ENCODE data around the gene STARD7.
"Not testable (repeated sequence)": the region's sequence is repeated elsewhere in the genome, so short reads cannot be mapped to it uniquely, and the experiment has no call there.

Gene STARD7

GRCh38 chr2:96236882-96237281 is 28.3 kb upstream of the STARD7 start:
- peaks cover 4% of the 10 kb centered on the region for H3K4me1 ChIP-seq (ENCODE audit: control insufficient read depth, insufficient read depth, low read length, poor library complexity, severe bottlenecking)
- no peak overlapping the region for H3K4me3 ChIP-seq (ENCODE audit: extremely low read depth, insufficient read depth, low read length, poor library complexity, severe bottlenecking)
- H3K36me3 ChIP-seq (ENCODE audit: control insufficient read depth, insufficient read depth, low read length), result no peaks in the 10 kb centered on the region
- no peaks in the 10 kb centered on the region for H3K9me3 ChIP-seq (ENCODE audit: control insufficient read depth, low read length)
- no peak overlapping the region for H3K27ac ChIP-seq (ENCODE audit: low read depth, low read length, severe bottlenecking)
- 100% methylated on average over 1 of the region's 1 CpG for WGBS, 2 experiments (ENCODE audit: insufficient coverage in 2 of 2)

- no peak overlapping the region for H3K4me3 ChIP-seq (ENCODE audit: extremely low read depth, insufficient read depth, low read length, poor library complexity, severe bottlenecking)
- H3K27ac ChIP-seq (ENCODE audit: low read depth, low read length, severe bottlenecking), result no peak overlapping the region
- no peaks in the 10 kb centered on the region for H3K36me3 ChIP-seq (ENCODE audit: control insufficient read depth, insufficient read depth, low read length)
- H3K4me1 ChIP-seq (ENCODE audit: control insufficient read depth, insufficient read depth, low read length, poor library complexity, severe bottlenecking), result no peaks in the 10 kb centered on the region
- 95 to 100% methylated on average over 3 of the region's 4 CpGs for WGBS, 2 experiments (ENCODE audit: insufficient coverage in 2 of 2)
- no peaks in the 10 kb centered on the region for H3K9me3 ChIP-seq (ENCODE audit: control insufficient read depth, low read length)
These were observed 25.3 kb upstream of the STARD7 start for GRCh38 chr2:96233880-96234316.

DNA sequence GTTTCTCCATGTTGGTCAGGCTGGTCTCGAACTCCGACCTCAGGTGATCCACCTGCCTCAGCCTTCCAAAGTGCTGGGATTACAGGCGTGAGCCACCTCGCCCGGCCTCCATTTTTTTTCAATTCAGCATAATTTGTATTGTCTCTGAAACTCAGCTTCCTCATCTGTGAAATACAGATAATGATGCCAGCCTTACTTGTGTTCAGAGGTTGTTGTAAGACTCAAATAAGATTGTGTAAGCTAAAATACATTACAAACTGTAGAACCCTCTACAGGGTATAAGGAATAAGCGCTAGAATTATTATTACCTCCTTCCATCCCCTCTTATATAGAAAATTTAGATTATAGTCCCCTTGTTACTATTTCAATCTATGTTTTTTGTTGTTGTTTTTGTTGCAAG is 24.8 kb upstream of the STARD7 start:
- no peaks in the 10 kb centered on the region for H3K36me3 ChIP-seq (ENCODE audit: control insufficient read depth, insufficient read depth, low read length)
- no peak overlapping the region for H3K27ac ChIP-seq (ENCODE audit: low read depth, low read length, severe bottlenecking)
- no peaks in the 10 kb centered on the region for H3K9me3 ChIP-seq (ENCODE audit: control insufficient read depth, low read length)
- no peak overlapping the region for H3K4me3 ChIP-seq (ENCODE audit: extremely low read depth, insufficient read depth, low read length, poor library complexity, severe bottlenecking)
- WGBS, 2 experiments (ENCODE audit: insufficient coverage in 2 of 2), result 89 to 90% methylated on average over 5 of the region's 6 CpGs
- no peaks in the 10 kb centered on the region for H3K4me1 ChIP-seq (ENCODE audit: control insufficient read depth, insufficient read depth, low read length, poor library complexity, severe bottlenecking)

DNA sequence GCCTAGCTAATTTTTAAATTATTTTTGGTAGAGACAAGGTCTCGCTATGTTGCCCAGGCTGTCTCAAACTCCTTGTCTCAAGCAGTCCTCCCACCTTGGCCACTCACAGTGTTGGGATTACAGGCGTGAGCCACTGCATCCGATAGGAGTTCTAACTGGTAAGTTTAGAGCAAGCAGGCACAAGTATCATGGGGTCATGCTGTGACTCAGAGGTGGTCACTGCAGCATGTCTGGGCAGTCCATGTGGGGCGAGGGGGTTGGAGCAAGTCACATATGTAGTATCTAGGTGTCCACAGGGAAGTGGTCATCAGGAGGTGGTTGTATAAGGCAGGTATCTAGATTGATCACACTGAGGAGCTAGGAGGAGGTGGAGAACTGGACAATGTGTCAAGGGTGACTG is 22.7 kb upstream of the STARD7 start:
- H3K4me3 ChIP-seq (ENCODE audit: extremely low read depth, insufficient read depth, low read length, poor library complexity, severe bottlenecking), result no peak overlapping the region
- H3K4me1 ChIP-seq (ENCODE audit: control insufficient read depth, insufficient read depth, low read length, poor library complexity, severe bottlenecking), result no peaks in the 10 kb centered on the region
- H3K9me3 ChIP-seq (ENCODE audit: control insufficient read depth, low read length), result no peaks in the 10 kb centered on the region
- no peaks in the 10 kb centered on the region for H3K36me3 ChIP-seq (ENCODE audit: control insufficient read depth, insufficient read depth, low read length)
- H3K27ac ChIP-seq (ENCODE audit: low read depth, low read length, severe bottlenecking), result no peak overlapping the region
- 86 to 92% methylated on average over 3 to 4 of the region's 4 CpGs for WGBS, 2 experiments (ENCODE audit: insufficient coverage in 2 of 2)

DNA sequence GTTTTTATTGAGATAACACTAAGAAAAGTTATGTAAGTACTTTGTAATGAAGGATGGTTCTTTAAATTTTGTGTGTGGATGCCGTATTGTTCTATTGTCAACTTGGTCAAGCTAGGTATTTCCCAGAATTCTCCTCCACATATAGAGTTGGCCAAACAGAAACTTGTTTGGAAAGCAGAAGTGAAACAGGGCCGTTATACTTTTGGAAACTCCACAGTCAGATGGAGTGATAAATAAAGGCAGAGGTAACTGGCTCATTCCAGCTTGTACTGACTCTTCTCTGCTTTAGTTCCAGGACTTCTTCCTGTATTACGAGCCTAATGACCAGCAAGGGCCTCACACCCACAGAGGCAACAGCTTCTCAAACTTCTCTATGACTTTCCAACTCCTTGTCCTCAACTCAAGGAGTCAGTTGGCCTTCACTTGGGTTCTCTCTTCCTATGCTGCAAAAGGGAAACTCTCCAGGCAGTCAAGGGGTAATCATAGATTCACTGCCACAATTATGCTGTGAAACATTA is 16.4 kb upstream of the STARD7 start:
- Histone ChIP-seq H3K9me3 (ENCODE audit: control insufficient read depth, low read length) (no peaks in the 10 kb centered on the region), H3K36me3 (ENCODE audit: control insufficient read depth, insufficient read depth, low read length) (no peaks in the 10 kb centered on the region), H3K4me1 (ENCODE audit: control insufficient read depth, insufficient read depth, low read length, poor library complexity, severe bottlenecking) (no peaks in the 10 kb centered on the region), H3K27ac (ENCODE audit: low read depth, low read length, severe bottlenecking) (no peak overlapping the region), H3K4me3 (ENCODE audit: extremely low read depth, insufficient read depth, low read length, poor library complexity, severe bottlenecking) (no peak overlapping the region)
- WGBS, 2 experiments (ENCODE audit: insufficient coverage in 2 of 2), result 100% methylated on average over 1 to 2 of the region's 3 CpGs

- H3K36me3 ChIP-seq (ENCODE audit: control insufficient read depth, insufficient read depth, low read length); H3K27ac ChIP-seq (ENCODE audit: low read depth, low read length, severe bottlenecking); H3K4me1 ChIP-seq (ENCODE audit: control insufficient read depth, insufficient read depth, low read length, poor library complexity, severe bottlenecking); H3K4me3 ChIP-seq (ENCODE audit: extremely low read depth, insufficient read depth, low read length, poor library complexity, severe bottlenecking); H3K9me3 ChIP-seq (ENCODE audit: control insufficient read depth, low read length): not testable (repeated sequence)
- no CpG with 5 or more reads among the region's 1 CpG for WGBS, 2 experiments (ENCODE audit: insufficient coverage in 2 of 2)
These were observed 12.5 kb upstream of the STARD7 start for GRCh38 chr2:96221106-96221505.

DNA sequence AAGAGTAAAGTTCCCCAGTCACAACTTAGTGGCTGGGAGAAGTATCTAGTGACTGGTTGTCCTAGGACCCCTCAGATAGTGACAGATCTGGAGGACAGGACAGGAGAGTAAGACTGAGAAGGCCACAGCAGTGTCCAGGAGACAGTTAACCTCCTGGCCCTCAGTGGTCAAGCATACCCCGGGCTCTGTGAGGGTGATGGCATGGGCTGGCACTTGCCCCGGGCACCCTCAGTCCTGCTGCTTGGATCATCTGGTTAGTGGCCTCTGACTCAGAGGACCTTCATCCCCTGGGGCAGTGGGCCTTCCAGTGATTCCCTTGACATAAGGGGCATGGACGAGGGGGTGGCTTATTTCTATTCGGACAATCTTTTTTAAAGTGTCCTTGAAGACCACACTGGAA is 11.3 kb upstream of the STARD7 start:
- not testable (repeated sequence) for H3K36me3 ChIP-seq (ENCODE audit: control insufficient read depth, insufficient read depth, low read length); H3K4me3 ChIP-seq (ENCODE audit: extremely low read depth, insufficient read depth, low read length, poor library complexity, severe bottlenecking); H3K27ac ChIP-seq (ENCODE audit: low read depth, low read length, severe bottlenecking); H3K9me3 ChIP-seq (ENCODE audit: control insufficient read depth, low read length); H3K4me1 ChIP-seq (ENCODE audit: control insufficient read depth, insufficient read depth, low read length, poor library complexity, severe bottlenecking)
- WGBS, 2 experiments (ENCODE audit: insufficient coverage in 2 of 2), result 90 to 95% methylated on average over 3 to 4 of the region's 4 CpGs

DNA sequence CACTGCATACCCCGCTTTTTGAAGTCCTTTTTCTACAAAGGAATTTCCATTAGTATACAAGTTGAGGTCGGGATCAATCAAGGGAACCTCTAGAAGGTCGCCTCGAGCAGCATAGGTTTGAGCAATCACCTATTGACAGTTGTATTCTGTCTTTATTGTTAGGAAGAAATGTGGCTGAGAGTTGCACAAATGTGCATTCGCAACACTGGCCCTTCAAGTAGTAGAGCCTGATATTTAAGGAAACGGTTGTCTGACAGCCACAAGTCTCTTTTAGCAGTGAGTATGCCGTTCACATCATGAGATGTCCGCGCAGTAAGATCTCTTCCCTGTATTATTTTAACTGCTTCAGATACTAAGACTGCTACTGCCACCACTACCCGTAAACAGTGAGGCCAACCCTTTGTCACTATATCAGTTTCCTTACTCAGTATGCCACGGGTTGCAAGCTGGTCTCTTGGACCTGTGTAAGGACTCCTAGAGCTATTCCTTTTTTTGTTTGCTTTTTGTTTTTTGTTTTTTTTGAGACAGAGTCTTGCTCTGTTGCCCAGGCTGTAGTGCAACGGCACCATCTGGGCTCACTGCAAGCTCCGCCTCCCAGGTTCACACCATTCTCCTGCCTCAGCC is 10.0 kb upstream of the STARD7 start:
- Histone ChIP-seq H3K9me3 (ENCODE audit: control insufficient read depth, low read length) (no peaks in the 10 kb centered on the region), H3K4me3 (ENCODE audit: extremely low read depth, insufficient read depth, low read length, poor library complexity, severe bottlenecking) (no peak overlapping the region), H3K36me3 (ENCODE audit: control insufficient read depth, insufficient read depth, low read length) (no peaks in the 10 kb centered on the region), H3K27ac (ENCODE audit: low read depth, low read length, severe bottlenecking) (no peak overlapping the region), H3K4me1 (ENCODE audit: control insufficient read depth, insufficient read depth, low read length, poor library complexity, severe bottlenecking) (no peaks in the 10 kb centered on the region)
- WGBS, 2 experiments (ENCODE audit: insufficient coverage in 2 of 2), result 91 to 93% methylated on average over 10 to 11 of the region's 13 CpGs

DNA sequence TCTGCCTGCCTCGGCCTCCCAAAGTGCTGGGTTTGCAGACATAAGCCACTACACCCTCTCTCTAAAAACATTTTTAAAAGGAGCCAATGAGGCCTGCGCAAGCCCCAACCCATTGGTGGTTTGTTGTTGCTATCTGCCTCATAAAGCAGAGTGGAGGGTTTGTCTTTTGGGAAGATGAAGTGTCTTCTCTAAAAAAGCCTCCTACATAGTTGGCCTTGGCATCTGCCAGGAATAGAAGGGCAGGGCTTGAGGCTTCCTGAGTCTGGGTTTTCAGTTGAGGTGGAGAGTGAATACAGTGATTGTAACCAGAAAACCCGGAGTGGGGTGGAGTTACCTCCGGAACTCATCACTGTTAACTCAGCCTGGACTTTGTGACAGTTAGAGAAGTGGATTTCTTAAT is 5.9 kb upstream of the STARD7 start:
- H3K4me3 ChIP-seq (ENCODE audit: extremely low read depth, insufficient read depth, low read length, poor library complexity, severe bottlenecking), result no peak overlapping the region
- H3K9me3 ChIP-seq (ENCODE audit: control insufficient read depth, low read length), result no peaks in the 10 kb centered on the region
- WGBS, 2 experiments (ENCODE audit: insufficient coverage in 2 of 2), result 95 to 100% methylated on average over 1 to 2 of the region's 4 CpGs
- H3K4me1 ChIP-seq (ENCODE audit: control insufficient read depth, insufficient read depth, low read length, poor library complexity, severe bottlenecking), result peaks cover 5% of the 10 kb centered on the region
- H3K27ac ChIP-seq (ENCODE audit: low read depth, low read length, severe bottlenecking), result no peak overlapping the region
- H3K36me3 ChIP-seq (ENCODE audit: control insufficient read depth, insufficient read depth, low read length), result no peaks in the 10 kb centered on the region

DNA sequence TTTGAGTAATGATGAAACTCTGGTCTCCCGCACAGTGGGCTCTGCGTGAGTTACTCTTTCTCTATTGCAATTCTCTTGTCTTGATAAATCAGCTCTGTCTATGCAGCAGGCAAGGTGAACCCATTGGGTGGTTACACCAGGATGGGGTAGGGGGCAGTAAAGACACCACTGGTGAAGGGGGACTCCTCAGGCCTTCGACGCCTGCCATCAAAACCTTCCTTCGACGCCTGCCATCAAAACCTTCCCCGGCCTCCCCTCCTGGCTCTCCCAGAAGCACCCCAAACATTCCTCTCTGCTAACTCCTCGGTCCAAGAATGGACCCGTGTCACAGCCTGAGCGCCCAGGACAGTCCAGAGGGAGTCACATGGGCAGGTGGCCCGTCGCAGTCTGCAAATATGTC is 4.8 kb upstream of the STARD7 start:
- 90 to 94% methylated on average over 6 to 9 of the region's 12 CpGs for WGBS, 2 experiments (ENCODE audit: insufficient coverage in 2 of 2)
- no peak overlapping the region for H3K4me3 ChIP-seq (ENCODE audit: extremely low read depth, insufficient read depth, low read length, poor library complexity, severe bottlenecking)
- no peak overlapping the region for H3K27ac ChIP-seq (ENCODE audit: low read depth, low read length, severe bottlenecking)
- H3K36me3 ChIP-seq (ENCODE audit: control insufficient read depth, insufficient read depth, low read length), result no peaks in the 10 kb centered on the region
- H3K4me1 ChIP-seq (ENCODE audit: control insufficient read depth, insufficient read depth, low read length, poor library complexity, severe bottlenecking), result peaks cover 7% of the 10 kb centered on the region
- no peaks in the 10 kb centered on the region for H3K9me3 ChIP-seq (ENCODE audit: control insufficient read depth, low read length)

DNA sequence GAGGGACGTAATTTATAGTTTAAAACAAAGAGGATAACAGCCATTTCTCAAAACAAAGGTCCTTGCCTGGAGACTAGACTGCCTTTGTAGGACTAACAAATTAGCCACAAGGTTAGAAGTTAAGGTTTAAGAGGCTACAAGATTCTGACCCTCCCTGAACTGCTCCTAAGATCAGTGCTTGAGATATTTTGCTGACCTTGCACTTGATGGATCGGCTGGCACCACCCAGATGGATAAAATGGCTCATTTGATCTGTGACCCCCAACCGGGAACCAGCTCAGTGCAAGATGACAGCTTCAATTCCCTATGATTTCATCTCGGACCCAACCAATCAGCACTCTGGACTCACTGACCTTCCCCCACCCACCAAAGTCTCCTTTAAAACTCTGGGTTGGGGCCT is 3.7 kb upstream of the STARD7 start:
- Histone ChIP-seq H3K36me3 (ENCODE audit: control insufficient read depth, insufficient read depth, low read length) (no peaks in the 10 kb centered on the region), H3K9me3 (ENCODE audit: control insufficient read depth, low read length) (no peaks in the 10 kb centered on the region), H3K4me3 (ENCODE audit: extremely low read depth, insufficient read depth, low read length, poor library complexity, severe bottlenecking) (no peak overlapping the region), H3K27ac (ENCODE audit: low read depth, low read length, severe bottlenecking) (no peak overlapping the region), H3K4me1 (ENCODE audit: control insufficient read depth, insufficient read depth, low read length, poor library complexity, severe bottlenecking) (peaks cover 7% of the 10 kb centered on the region)
- WGBS, 2 experiments (ENCODE audit: insufficient coverage in 2 of 2), result 77 to 100% methylated on average over 2 to 3 of the region's 4 CpGs

Data from mesodermal cell (in vitro differentiated cells).